ENCODE results near the gene DDA1. TPM values are rescaled to one million over a fixed set of nuclear protein-coding genes. Genes with fewer than 3 reads are reported as not detected.

DDA1 gene
- total and polyA plus RNA-seq, 2 of the 13 experiments (the other 11 are each of a cell fraction or from before 2014, with no cell fraction given): 24.5 to 26.0 TPM

- TF ChIP-seq RXRA (CRISPR knock-in tag; IDR thresholded peaks at IDR 0.05) (peak; percentile 48; the same call in 1 of the 2 replicates), SETDB1 (CRISPR knock-in tag; IDR thresholded peaks at IDR 0.05; ENCODE audit: borderline replicate concordance) (no peak), SOX6 (IDR thresholded peaks at IDR 0.05) (no peak), SOX6 (CRISPR knock-in tag; IDR thresholded peaks at IDR 0.05) (peak; percentile 46; the same call in 1 of the 2 replicates), SYNCRIP (IDR thresholded peaks at IDR 0.05; ENCODE audit: insufficient read depth, low read depth, low read length) (no peak), ZNF678 (CRISPR knock-in tag; IDR thresholded peaks at IDR 0.05) (no peak), NRL (CRISPR knock-in tag; IDR thresholded peaks at IDR 0.05; ENCODE audit: borderline replicate concordance) (no peak; the same call in 1 of the 2 replicates), ISX (CRISPR knock-in tag; conservative IDR thresholded peaks at IDR 0.05) (no peak), ZNF10 (CRISPR knock-in tag; IDR thresholded peaks at IDR 0.05; ENCODE audit: borderline replicate concordance, low read depth) (no peak), ZNF772 (CRISPR knock-in tag; IDR thresholded peaks at IDR 0.05) (no peak), ZNF264 (CRISPR knock-in tag; IDR thresholded peaks at IDR 0.05) (no peak), ZFP62 (CRISPR knock-in tag; IDR thresholded peaks at IDR 0.05) (no peak), LBX2 (CRISPR knock-in tag; IDR thresholded peaks at IDR 0.05; ENCODE audit: borderline replicate concordance) (0 out of 2 replicates have a peak, but pooled peaks have one; percentile 17), U2AF1 (optimal IDR thresholded peaks at IDR 0.05; ENCODE audit: low read depth, low read length) (no peak)
- TF ChIP-seq, protein P1, sequence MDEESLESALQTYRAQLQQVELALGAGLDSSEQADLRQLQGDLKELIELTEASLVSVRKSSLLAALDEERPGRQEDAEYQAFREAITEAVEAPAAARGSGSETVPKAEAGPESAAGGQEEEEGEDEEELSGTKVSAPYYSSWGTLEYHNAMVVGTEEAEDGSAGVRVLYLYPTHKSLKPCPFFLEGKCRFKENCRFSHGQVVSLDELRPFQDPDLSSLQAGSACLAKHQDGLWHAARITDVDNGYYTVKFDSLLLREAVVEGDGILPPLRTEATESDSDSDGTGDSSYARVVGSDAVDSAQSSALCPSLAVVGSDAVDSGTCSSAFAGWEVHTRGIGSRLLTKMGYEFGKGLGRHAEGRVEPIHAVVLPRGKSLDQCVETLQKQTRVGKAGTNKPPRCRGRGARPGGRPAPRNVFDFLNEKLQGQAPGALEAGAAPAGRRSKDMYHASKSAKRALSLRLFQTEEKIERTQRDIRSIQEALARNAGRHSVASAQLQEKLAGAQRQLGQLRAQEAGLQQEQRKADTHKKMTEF (CRISPR knock-in tag; IDR thresholded peaks at IDR 0.05): peak; percentile 65; the same call in 1 of the 2 replicates
- TF ChIP-seq, protein P2, sequence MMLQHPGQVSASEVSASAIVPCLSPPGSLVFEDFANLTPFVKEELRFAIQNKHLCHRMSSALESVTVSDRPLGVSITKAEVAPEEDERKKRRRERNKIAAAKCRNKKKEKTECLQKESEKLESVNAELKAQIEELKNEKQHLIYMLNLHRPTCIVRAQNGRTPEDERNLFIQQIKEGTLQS (CRISPR knock-in tag; IDR thresholded peaks at IDR 0.05): no peak
- TF ChIP-seq, protein P3, sequence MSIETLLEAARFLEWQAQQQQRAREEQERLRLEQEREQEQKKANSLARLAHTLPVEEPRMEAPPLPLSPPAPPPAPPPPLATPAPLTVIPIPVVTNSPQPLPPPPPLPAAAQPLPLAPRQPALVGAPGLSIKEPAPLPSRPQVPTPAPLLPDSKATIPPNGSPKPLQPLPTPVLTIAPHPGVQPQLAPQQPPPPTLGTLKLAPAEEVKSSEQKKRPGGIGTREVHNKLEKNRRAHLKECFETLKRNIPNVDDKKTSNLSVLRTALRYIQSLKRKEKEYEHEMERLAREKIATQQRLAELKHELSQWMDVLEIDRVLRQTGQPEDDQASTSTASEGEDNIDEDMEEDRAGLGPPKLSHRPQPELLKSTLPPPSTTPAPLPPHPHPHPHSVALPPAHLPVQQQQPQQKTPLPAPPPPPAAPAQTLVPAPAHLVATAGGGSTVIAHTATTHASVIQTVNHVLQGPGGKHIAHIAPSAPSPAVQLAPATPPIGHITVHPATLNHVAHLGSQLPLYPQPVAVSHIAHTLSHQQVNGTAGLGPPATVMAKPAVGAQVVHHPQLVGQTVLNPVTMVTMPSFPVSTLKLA (IDR thresholded peaks at IDR 0.05): no peak
- TF ChIP-seq, protein P4, sequence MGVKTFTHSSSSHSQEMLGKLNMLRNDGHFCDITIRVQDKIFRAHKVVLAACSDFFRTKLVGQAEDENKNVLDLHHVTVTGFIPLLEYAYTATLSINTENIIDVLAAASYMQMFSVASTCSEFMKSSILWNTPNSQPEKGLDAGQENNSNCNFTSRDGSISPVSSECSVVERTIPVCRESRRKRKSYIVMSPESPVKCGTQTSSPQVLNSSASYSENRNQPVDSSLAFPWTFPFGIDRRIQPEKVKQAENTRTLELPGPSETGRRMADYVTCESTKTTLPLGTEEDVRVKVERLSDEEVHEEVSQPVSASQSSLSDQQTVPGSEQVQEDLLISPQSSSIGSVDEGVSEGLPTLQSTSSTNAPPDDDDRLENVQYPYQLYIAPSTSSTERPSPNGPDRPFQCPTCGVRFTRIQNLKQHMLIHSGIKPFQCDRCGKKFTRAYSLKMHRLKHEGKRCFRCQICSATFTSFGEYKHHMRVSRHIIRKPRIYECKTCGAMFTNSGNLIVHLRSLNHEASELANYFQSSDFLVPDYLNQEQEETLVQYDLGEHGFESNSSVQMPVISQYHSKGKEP (CRISPR knock-in tag; IDR thresholded peaks at IDR 0.05): no peak
- TF ChIP-seq, protein P5, sequence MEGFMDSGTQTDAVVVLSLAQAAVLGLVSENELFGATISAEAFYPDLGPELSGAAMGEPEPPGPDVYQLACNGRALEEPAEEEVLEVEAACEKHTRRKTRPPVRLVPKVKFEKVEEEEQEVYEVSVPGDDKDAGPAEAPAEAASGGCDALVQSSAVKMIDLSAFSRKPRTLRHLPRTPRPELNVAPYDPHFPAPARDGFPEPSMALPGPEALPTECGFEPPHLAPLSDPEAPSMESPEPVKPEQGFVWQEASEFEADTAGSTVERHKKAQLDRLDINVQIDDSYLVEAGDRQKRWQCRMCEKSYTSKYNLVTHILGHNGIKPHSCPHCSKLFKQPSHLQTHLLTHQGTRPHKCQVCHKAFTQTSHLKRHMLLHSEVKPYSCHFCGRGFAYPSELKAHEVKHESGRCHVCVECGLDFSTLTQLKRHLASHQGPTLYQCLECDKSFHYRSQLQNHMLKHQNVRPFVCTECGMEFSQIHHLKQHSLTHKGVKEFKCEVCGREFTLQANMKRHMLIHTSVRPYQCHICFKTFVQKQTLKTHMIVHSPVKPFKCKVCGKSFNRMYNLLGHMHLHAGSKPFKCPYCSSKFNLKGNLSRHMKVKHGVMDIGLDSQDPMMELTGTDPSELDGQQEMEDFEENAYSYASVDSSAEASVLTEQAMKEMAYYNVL (CRISPR knock-in tag; IDR thresholded peaks at IDR 0.05; ENCODE audit: borderline replicate concordance): peak; percentile 74
- TF ChIP-seq, protein P6, sequence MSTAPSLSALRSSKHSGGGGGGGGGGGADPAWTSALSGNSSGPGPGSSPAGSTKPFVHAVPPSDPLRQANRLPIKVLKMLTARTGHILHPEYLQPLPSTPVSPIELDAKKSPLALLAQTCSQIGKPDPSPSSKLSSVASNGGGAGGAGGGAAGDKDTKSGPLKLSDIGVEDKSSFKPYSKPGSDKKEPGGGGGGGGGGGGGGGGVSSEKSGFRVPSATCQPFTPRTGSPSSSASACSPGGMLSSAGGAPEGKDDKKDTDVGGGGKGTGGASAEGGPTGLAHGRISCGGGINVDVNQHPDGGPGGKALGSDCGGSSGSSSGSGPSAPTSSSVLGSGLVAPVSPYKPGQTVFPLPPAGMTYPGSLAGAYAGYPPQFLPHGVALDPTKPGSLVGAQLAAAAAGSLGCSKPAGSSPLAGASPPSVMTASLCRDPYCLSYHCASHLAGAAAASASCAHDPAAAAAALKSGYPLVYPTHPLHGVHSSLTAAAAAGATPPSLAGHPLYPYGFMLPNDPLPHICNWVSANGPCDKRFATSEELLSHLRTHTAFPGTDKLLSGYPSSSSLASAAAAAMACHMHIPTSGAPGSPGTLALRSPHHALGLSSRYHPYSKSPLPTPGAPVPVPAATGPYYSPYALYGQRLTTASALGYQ (CRISPR knock-in tag; IDR thresholded peaks at IDR 0.05): 0 out of 2 replicates have a peak, but pooled peaks have one; percentile 38
Observed at GRCh38 chr19:17282488-17283125, 26.8 kb upstream of the DDA1 start (continued).
